PC-9 (cell line): ENCODE data around the gene SLC30A5.
"Not testable (repeated sequence)": the region's sequence is repeated elsewhere in the genome, so short reads cannot be mapped to it uniquely, and the experiment has no call there.

ENCODE experiments used
- EZH2 ChIP-seq: fragments of 200-600 bp; sonication (generic); IDR thresholded peaks from 2 replicates; pipeline ENCODE4 v1.8.0; 2017; ENCODE audit warnings: antibody characterized with exemption, low read depth
- TF ChIP-seq, protein P1 (sequence below): fragments of 200-600 bp; sonication (generic); conservative IDR thresholded peaks from 2 replicates; pipeline ENCODE4 v1.6.1; 2017; ENCODE audit warnings: mixed run types, antibody characterized with exemption, mild to moderate bottlenecking, moderate library complexity

DNA sequence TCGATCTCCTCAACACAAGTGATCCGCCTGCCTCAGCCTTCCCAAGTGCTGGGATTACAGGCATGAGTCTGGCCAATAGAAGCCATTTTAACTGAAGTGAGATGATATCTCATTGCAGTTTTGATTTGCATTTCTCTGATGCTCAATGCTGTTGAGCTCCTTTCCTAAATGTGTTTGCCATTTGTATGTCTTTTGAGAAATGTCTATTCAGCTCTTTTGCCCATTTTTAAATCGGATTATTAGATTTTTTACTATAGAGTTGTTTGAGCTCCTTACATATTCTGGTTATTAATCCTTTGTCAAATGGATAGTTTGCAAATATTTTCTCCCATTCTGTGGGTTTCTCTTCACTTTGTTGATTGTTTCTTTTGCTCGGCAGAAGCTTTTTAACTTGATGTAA lies 46.4 kb downstream of the SLC30A5 start:
- TF ChIP-seq, protein P1, sequence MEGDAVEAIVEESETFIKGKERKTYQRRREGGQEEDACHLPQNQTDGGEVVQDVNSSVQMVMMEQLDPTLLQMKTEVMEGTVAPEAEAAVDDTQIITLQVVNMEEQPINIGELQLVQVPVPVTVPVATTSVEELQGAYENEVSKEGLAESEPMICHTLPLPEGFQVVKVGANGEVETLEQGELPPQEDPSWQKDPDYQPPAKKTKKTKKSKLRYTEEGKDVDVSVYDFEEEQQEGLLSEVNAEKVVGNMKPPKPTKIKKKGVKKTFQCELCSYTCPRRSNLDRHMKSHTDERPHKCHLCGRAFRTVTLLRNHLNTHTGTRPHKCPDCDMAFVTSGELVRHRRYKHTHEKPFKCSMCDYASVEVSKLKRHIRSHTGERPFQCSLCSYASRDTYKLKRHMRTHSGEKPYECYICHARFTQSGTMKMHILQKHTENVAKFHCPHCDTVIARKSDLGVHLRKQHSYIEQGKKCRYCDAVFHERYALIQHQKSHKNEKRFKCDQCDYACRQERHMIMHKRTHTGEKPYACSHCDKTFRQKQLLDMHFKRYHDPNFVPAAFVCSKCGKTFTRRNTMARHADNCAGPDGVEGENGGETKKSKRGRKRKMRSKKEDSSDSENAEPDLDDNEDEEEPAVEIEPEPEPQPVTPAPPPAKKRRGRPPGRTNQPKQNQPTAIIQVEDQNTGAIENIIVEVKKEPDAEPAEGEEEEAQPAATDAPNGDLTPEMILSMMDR: not testable (repeated sequence)
- not testable (repeated sequence) for TF ChIP-seq EZH2
